ENCODE data around the gene HOGA1.
"Not testable (repeated sequence)": the region's sequence is repeated elsewhere in the genome, so short reads cannot be mapped to it uniquely, and the experiment has no call there.

HOGA1 gene

DNA sequence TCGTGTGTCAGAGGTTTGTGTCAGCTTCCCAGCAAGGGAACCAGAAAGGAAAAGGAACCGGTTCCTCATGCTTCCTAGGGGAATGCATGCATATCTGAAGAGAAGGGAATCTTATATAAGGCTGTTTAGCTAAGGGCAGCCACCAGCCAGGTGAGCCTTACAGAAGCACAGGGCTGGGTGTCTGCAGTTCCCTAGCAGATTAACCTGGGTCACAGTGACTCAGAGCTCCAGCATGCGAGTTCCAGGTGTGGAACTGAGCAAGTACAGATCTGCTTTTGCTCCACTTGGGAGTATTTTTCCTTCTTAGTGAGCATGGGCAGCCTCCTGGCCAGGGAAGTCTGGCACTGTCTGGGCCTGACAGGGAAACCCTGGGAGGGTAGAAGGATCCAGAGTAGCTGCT, 12.6 kb upstream of the HOGA1 start:
- no peak overlapping the region for H3K4me3 ChIP-seq (ENCODE audit: low read depth, low read length)
- in situ Hi-C loops (cut with HindIII; ENCODE audit: low sequenced_read_pairs) = no loop called here
- no peak for DNase-seq (ENCODE audit: low read depth, low spot score)
- TF ChIP-seq, protein P1, sequence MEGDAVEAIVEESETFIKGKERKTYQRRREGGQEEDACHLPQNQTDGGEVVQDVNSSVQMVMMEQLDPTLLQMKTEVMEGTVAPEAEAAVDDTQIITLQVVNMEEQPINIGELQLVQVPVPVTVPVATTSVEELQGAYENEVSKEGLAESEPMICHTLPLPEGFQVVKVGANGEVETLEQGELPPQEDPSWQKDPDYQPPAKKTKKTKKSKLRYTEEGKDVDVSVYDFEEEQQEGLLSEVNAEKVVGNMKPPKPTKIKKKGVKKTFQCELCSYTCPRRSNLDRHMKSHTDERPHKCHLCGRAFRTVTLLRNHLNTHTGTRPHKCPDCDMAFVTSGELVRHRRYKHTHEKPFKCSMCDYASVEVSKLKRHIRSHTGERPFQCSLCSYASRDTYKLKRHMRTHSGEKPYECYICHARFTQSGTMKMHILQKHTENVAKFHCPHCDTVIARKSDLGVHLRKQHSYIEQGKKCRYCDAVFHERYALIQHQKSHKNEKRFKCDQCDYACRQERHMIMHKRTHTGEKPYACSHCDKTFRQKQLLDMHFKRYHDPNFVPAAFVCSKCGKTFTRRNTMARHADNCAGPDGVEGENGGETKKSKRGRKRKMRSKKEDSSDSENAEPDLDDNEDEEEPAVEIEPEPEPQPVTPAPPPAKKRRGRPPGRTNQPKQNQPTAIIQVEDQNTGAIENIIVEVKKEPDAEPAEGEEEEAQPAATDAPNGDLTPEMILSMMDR (IDR thresholded peaks at IDR 0.05; ENCODE audit: low read depth, low read length) = no peak

DNA sequence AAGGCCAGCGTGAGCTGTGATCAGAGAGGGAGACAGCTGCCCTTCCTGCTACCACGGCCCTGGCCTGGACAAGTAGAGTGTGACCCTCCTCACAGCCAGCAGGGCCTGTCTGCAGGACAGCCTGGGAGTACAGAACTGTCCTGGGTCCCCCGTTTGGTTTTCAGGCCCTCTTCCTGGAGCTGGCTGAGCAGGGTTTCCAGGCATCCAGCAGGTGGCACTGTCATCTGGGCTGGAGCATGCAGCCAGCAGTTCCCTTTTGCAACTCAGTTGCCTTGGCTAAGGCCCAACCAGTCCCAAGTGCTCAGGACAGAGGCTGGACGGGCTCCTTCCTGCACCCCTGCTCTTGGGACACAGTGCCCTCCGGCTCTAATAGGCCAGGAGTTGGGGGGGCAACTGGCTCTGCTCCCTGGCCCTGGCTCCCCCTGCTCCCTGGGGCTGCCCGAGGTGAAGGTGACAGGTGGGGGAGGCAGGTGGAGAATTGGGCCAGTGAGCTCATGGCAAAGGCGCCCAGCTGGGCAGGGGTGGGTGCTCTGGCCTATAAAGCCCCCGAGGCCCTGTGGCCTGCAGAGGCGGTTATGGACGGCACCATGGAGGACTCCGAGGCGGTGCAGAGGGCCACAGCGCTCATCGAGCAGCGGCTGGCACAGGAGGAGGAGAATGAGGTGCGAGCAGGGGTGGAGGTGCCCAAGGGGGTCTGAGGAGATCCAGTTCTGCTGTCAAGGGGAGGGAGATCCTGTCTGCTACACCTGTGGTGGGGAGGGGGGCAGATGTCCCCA, 11.8 kb upstream of the HOGA1 start, which contains the start of gene ANKRD2:
Gene ANKRD2 (plus strand): TSS at position 566 of the 776 bp plus-strand sequence. CDS start 10 bp downstream, at position 576.
- TF ChIP-seq, protein P1 (IDR thresholded peaks at IDR 0.05; ENCODE audit: low read depth, low read length) = peak; percentile 94
- DNase-seq (ENCODE audit: low read depth, low spot score) = peak; percentile 72
- in situ Hi-C loops (cut with HindIII; ENCODE audit: low sequenced_read_pairs) = no loop called here
- H3K4me3 ChIP-seq (ENCODE audit: low read depth, low read length) = no peak within 1 kb of the TSS

DNA sequence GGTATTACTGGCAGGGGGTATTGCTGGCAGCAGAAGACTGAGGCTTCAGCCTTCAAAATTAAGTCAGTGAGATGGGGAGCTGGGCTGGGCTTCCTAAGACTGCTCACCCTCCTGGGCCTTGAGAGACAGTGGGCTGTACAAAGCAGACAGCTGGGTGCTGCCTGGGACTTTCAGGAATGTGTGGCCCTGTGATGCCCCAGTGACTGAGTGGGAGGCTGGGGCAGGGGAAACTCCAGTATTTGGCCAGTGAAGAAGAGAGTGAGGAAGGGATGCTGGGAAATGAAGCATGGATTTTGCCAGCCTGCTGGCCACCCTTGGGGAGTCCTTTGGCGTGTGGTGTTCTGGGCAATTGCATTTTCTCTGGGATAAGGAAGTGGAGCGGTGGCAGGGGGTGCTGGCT, 11.2 kb upstream of the HOGA1 start:
- no peak overlapping the region for H3K4me3 ChIP-seq (ENCODE audit: low read depth, low read length)
- in situ Hi-C loops (cut with HindIII; ENCODE audit: low sequenced_read_pairs) = no loop called here
- TF ChIP-seq, protein P1 (IDR thresholded peaks at IDR 0.05; ENCODE audit: low read depth, low read length) = no peak
- DNase-seq (ENCODE audit: low read depth, low spot score) = no peak

DNA sequence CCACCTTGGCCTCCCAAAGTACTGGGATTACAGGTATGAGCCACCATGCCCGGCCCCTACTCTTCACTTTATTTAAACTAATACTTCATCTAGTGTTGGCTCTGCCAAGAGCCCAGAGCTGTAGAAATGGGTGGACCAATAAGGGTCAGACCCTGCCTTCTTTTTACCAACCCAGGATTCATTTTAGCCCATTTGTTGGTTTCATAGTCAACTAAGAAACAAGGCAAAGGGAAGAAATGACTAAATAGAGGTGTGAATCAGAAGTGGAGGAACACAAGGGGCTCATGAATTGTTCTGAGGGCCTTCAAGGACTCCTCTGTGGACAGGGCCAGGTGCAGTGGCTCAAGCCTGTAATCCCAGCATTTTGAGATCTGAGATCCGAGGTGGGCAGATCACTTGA, 10.5 kb upstream of the HOGA1 start:
- in situ Hi-C loops (cut with HindIII; ENCODE audit: low sequenced_read_pairs) = no loop called here
- DNase-seq (ENCODE audit: low read depth, low spot score) = no peak
- TF ChIP-seq, protein P1 (IDR thresholded peaks at IDR 0.05; ENCODE audit: low read depth, low read length) = no peak
- H3K4me3 ChIP-seq (ENCODE audit: low read depth, low read length) = no peak overlapping the region

DNA sequence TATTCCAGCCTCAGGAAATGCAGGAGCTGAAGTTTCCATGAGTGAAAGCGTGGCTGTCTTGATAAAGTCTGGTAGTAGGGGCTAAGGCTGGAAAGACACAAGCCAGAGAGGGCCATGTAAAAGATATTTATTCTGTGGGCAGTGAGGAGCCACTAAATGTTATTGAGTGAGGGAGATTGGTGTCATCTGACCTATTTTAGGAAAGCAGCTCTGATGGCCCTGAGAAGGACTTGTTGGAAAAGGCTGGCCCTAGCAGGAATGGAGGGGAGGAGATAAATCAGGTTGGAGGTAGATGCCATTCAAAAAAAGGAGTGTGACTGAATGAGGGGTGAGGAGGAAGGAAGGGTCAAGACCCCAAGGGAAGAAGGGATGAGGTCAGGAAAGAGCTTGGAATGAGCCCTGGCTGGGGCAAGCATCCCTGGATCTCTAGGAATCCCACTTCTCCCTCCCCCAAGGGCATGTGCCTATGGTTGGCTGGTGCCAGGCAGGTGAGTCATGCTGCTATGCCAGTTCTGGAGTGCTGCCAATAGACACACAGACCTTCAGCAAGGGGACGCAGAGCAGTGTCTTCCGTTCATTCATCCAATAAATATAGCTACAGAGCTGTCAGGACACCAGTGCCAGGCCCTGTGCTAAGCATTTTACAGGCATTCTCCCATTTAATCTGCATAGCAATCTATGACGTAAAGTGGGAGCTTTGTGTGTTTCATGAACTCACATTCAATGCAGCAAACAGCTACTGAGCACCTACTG, 9.6 kb upstream of the HOGA1 start:
- in situ Hi-C loops (cut with HindIII; ENCODE audit: low sequenced_read_pairs) = no loop called here
- TF ChIP-seq, protein P1 (IDR thresholded peaks at IDR 0.05; ENCODE audit: low read depth, low read length) = no peak
- no peak overlapping the region for H3K4me3 ChIP-seq (ENCODE audit: low read depth, low read length)
- DNase-seq (ENCODE audit: low read depth, low spot score) = peak; percentile 58

DNA sequence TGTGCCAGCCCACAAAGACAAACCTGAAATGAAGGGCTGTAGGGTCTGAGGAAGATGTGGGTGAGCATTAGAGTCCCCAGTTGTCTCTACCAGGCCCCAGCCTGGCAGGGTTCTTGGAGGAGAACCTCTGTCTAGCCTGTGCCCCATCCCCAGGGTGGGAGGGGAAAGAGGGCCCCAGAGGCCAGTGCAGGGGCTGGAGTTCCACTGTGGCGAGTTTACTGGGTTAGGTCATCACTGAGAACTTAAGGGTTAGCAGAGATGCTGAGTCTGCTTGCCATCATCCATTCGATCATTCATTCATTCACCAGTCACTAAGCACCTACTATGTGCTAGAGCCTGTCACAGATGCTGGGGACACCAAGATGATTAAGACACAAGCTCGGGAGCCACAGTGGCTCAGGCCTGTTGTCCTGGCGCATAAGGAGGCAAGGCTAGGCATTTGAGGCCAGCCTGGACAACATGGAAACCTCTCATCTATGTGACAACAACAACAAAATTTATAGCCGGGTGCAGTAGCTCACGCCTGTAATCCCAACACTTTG, 9.0 kb upstream of the HOGA1 start:
- no peak for DNase-seq (ENCODE audit: low read depth, low spot score)
- no peak overlapping the region for H3K4me3 ChIP-seq (ENCODE audit: low read depth, low read length)
- TF ChIP-seq, protein P1 (IDR thresholded peaks at IDR 0.05; ENCODE audit: low read depth, low read length) = no peak
- in situ Hi-C loops (cut with HindIII; ENCODE audit: low sequenced_read_pairs) = no loop called here

DNA sequence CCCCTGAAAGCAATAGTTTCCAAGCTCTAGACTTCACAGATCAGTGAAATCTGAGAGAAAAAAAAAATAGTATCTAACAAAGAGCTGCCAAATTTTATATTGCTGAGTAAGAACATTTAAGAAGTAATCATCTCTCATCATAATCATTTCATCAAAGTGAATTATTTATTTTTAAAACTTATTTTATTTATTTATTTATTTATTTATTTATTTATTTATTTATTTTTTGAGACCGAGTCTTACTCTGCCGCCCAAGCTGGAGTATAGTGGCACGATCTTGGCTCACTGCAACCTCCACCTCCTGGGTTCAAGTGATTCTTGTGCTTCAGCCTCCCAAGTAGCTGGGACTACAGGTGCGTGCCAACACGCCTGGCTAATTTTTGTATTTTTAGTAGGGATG, 7.7 kb upstream of the HOGA1 start:
- DNase-seq (ENCODE audit: low read depth, low spot score); in situ Hi-C loops (cut with HindIII; ENCODE audit: low sequenced_read_pairs); H3K4me3 ChIP-seq (ENCODE audit: low read depth, low read length): not testable (repeated sequence)
